ENCODE measurements around the gene PHACTR3. TPM values are rescaled to one million over a fixed set of nuclear protein-coding genes. Genes with fewer than 3 reads are reported as not detected.
"Not testable (repeated sequence)": the region's sequence is repeated elsewhere in the genome, so short reads cannot be mapped to it uniquely, and the experiment has no call there.

The PHACTR3 gene
- total RNA-seq, 1 donor from 2014 or later: 9.9 TPM

- intact Hi-C loops (cut with DNase I): no loop called here
- ATAC-seq (no peak), DNase-seq (ENCODE audit: missing footprints) (no peak)
Observed at GRCh38 chr20:59864726-59865125, 260.4 kb downstream of the PHACTR3 start.

- ATAC-seq: no peak
- intact Hi-C loops (cut with DNase I): no loop called here
- no peak for DNase-seq (ENCODE audit: missing footprints)
Observed at GRCh38 chr20:59866338-59866737, 262.0 kb downstream of the PHACTR3 start.

- no peak for ATAC-seq
- intact Hi-C loops (cut with DNase I): no loop called here
- DNase-seq (ENCODE audit: missing footprints): no peak
Observed at GRCh38 chr20:59871096-59871495, 266.8 kb downstream of the PHACTR3 start.

GRCh38 chr20:59873409-59873808 lies 269.1 kb downstream of the PHACTR3 start:
- no peak for ATAC-seq
- DNase-seq (ENCODE audit: missing footprints): no peak
- intact Hi-C loops (cut with DNase I): no loop called here

GRCh38 chr20:59880198-59880597 lies 275.9 kb downstream of the PHACTR3 start:
- intact Hi-C loops (cut with DNase I): no loop called here
- no peak for ATAC-seq
- DNase-seq (ENCODE audit: missing footprints): no peak

- ATAC-seq: no peak
- DNase-seq (ENCODE audit: missing footprints): no peak
- intact Hi-C loops (cut with DNase I): no loop called here
Observed at GRCh38 chr20:59884494-59884893, 280.2 kb downstream of the PHACTR3 start.

GRCh38 chr20:59888050-59888449 lies 283.7 kb downstream of the PHACTR3 start:
- ATAC-seq: no peak
- DNase-seq (ENCODE audit: missing footprints): no peak
- intact Hi-C loops (cut with DNase I): no loop called here

GRCh38 chr20:59890035-59890434 lies 285.7 kb downstream of the PHACTR3 start:
- ATAC-seq; DNase-seq (ENCODE audit: missing footprints); intact Hi-C loops (cut with DNase I): not testable (repeated sequence)

GRCh38 chr20:59891581-59891980 lies 287.2 kb downstream of the PHACTR3 start:
- intact Hi-C loops (cut with DNase I): no loop called here
- DNase-seq (ENCODE audit: missing footprints): no peak
- no peak for ATAC-seq

- ATAC-seq (no peak), DNase-seq (ENCODE audit: missing footprints) (no peak)
- intact Hi-C loops (cut with DNase I): no loop called here
Observed at GRCh38 chr20:59895908-59896307, 291.6 kb downstream of the PHACTR3 start.

Measured in Right ventricle myocardium inferior (tissue), 1 donor.